GM21737 (cell line): ENCODE measurements around the gene GALNS.
"Not testable (repeated sequence)": the region's sequence is repeated elsewhere in the genome, so short reads cannot be mapped to it uniquely, and the experiment has no call there.

Source experiments
- ATAC-seq: cut with Tn5 transposase; IDR thresholded peaks from one replicate; pipeline ENCODE4 v1.9.1; 2021; ENCODE audit warnings: mild to moderate bottlenecking, moderate library complexity; ENCODE audit not compliant: unreplicated experiment

Gene GALNS

DNA sequence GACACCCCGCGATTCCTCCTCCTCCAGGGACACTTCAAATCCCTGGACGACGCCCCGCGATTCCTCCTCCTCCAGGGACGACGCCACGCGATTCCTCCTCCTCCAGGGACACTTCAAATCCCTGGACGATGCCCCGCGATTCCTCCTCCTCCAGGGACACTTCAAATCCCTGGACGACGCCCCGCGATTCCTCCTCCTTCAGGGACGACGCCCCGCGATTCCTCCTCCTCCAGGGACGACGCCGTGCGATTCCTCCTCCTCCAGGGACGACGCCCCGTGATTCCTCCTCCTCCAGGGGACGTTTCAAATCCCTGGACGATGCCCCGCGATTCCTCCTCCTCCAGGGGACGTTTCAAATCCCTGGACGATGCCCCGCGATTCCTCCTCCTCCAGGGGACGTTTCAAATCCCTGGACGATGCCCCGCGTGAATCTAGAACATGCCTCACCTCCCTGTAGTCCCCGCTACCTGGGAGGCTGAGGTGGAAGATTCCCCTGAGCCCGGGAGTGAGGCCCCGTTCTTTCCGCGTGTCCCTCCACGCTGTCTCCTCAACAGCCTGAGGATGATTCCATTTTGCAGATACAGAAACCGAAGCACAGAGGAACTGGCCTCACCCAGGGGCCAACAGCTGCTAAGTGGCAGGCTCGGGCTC lies 33.1 kb upstream of the GALNS start:
- ATAC-seq = not testable (repeated sequence)

DNA sequence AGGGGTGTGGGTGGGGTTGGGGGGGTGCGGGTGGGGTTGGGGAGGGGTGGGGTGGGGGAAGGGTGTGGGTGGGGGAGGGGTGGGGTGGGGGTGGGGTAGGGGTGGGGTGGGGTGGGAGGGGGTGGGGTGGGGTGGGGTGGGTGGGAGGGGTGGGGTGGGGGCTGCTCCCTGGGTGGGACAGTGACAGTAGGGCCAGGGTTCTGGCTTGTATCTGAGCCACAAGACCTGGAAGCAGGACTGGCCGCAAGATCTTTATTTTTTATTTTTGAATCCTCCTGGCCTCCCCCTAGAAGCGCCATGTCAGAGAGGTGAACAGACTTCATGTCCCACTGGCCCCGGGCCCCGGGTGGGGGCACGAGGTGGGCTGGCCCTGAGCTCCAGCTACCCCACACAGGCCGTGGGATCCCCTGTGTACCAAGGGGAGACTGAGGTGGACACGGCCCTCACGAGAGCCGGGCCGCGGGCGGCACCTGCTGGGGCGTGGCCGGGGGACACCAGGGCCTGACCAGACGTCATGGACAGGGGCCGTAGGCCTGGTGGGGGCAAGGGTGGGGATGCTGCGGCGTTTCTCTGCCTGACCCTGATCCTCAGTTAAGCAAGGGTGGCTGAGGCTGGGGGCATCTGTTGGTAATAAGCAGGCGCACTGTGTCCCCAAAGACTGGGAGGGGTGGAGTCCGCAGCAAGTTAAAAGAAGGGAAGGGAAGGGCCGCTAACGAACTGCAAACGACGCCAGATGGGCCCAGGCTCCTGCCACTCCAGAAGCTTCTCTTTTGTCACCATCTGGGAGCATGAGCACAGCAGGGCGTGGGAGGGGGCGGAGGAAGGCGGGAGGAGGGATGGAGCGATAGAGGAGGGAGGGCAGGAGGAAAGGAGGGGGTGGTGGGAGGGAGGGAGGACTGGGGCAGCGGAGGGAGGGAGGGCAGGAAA lies 32.0 kb upstream of the GALNS start:
- ATAC-seq = no peak

DNA sequence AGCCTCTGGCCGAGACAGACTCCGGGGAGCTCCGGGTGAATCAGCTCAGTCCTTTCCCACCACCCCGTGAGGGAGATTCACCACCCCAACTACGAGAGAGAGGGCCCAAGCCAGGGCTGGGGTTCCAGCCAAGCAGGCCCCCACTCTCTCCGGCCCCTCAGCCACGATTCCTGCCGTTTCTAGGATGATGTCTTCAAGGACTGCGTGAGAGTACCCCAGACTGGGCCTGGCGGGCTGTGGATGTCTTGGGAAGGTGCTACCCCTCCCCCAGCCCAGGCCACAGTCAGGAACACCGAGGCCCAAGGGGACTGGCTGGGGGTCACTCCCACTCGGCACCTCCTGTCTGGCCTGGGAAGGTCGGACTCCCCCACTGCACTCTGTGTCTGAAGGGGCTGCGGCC lies 31.3 kb upstream of the GALNS start:
- ATAC-seq = no peak

DNA sequence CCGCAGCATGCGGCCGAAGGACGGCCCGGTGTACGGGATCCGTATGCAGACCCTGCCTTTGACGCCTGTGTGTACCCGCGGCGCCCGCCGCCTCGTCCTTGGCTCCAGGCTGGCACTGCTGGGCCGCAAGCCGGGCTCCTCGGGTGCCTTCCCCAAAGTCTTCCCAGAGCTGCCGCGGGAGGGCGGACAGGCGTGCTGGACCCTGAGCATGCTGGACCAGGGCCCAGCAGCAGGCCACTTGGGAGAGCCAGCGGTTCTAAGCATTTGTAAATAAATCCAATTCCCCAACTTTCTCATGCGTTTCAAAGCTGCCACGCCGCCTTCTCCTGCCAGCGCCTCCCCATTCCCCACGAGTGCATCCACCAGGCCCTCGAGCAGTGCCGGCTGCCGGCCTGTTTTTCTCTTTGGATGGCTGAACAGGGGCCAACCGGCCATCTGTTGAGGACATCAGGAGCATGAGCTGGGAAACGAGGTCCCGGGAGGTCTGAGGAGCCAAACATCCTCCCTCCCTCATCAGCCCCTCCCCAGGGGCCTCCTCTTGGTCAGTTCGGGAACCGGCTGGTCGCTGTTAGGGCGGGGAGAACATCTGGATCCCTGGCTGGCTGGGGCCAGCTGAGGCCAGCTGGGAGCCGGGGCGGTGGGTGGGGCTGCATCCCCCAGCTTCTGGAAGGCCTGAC lies 30.2 kb upstream of the GALNS start:
- ATAC-seq = no peak

DNA sequence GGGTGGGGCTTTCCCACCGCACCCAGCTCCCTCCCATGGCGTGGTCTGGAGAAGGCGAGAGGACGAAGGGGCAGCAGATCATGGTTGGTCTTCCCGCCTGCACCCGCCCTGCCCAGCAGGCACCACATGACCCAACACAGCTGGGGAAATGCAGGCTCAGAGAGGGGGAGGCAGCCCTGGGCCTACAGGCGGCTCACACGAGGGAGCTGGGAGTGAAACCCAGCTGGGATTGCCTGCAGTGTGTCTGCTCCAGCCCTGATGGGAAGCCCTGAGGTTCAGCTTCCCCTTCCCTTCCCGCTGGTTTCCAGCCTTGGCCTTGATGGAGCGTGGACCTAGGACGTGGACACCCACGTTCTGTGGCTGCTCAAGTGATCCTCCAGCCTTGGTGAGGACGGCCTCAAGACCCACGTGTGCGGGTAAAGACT lies 29.7 kb upstream of the GALNS start:
- no peak for ATAC-seq

DNA sequence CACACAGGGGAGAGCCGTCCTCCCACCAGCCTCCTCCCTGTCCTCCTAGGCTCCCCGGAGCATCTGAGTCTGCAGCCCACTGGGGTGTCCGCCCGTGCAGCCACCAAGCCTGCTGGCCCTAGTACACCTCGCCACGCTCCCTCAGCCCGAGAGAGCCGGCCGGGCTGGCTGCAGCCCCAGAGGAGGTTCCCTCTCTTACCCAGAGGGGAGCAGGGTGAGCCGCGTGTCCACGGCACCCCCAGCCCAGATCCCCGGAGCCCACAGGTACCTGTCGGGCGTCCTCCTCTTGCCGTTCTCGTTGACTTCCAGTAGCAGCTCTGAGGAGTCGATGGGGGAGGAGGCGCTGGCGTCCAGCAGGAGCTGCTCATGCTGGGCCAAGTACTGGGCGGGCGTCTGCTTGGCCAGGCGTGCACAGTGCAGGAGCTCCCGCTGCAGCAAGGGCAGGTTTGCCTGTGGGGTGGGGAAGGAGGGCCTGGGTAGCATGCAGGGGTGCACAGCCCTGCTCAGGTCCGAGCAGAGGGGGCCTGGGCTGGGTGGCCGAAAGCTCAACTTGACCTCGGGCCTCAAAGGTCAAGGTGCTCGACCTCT lies 29.0 kb upstream of the GALNS start:
- ATAC-seq = no peak

DNA sequence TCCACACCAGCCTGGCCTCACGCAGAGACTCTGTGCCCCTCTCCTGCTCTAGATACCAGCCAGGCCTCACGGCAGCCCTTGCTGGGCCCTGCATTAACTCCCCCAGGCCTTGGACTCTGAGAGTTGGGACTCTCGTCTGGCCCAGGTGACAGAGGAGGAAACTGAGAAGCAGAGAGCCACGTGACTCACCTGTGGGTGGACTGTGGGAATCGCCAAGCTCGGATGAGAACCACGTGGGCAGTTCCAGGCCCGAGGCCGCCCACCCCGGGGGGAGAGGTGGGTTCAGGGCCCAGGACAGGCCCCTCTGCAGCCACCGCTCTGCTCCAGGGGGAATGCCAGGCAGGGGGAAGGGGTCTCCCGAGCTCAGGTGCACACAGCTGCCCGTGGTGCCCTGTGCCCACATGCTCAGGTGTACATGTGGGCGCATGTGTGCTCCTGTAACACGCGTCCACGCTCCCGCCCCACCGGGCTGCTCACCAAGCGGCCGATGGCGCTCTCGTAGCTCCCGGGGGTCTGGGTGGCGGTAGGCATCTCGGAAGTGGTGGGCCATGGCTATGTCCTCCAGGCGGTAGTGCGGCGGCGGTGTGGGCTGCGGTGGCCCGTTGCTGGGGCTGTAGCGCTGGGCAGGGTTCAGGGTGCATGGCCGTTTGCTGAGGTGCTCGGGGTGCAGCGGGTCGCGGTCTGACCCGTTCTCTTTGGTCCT lies 28.0 kb upstream of the GALNS start:
- no peak for ATAC-seq

DNA sequence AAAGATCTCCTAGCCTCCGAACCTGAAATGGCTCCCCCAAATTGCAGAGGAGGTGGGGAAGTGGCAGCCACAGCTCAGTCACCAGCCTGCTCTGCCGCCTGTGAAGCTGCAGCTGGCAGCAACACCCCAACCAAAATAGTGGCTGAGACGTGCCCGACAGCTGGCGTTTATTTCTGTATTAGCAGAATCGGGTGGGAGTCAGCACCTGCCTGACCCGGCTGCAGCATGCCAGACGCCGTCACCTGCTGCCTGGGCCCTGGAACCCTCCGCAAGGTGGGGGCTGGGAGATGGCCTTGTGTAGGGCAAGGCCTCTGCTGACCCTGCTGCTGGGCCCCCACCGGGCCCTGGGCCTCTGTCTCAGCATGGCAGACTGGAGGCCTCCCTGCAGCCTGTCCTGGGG lies 27.2 kb upstream of the GALNS start:
- no peak for ATAC-seq

DNA sequence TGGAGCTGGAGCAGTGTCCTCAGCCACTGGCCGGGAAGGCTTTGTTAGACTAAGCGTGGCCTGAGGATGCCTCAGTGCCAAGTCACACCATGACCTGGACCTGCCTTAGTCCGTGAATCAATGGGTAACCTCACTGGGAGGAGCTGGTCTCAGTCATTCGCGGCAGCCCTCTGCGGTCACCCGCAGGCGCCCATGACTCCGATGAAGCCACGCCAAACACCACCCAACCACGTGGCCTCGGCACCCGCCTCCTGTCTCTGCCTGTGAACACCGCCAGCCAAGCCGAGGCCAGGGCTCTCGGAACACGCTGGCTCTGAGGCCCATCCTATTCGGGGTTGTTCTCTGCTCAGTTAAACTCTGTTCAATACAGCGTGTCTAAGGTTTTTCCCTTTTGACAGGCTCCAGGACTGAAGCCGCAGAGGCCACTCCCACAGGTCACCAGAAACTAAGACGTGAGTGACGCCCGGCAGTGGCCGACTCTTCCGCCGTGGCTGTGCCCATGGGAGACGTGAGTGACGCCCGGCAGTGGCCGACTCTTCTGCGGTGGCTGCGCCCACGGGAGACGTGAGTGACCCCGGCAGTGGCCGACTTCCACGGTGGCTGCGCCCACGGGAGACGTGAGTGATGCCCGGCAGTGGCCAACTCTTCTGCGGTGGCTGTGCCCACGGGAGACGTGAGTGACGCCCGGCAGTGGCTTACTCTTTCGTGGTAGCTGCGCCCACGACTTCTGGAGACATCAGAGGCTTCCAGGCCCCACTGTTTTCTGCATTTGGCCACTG lies 26.6 kb upstream of the GALNS start:
- ATAC-seq = no peak

DNA sequence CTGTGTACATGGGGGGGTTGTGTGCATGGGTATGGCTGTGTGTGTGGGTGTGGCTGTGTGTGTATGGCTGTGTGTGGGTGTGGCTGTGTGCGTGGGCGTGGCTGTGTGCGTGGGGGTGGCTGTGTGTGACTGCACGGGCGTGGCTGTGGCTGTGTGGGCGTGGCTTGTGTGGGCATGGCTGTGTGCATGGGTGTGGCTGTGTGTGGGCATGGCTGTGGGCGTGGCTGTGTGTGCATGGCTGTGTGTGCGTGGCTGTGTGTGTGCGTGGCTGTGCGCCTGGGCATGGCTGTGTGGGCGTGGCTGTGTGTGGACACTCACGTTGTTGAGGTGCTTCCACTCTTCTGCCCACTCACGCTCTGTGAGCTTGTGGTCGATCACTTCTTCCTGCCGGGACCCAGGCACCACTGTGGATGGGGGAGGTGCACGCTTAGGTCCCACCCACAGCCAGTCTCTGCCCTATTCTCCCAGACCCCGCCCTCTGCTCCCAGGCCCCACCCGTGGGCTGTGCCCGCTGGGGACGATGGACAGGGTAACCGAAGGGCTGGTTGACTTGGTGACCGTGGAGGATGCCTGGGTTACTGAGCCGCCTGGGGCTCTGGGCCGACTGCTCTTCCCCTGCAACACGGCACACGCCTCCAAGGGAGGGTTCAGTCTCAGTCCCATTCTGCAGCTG lies 25.7 kb upstream of the GALNS start:
- ATAC-seq = no peak

DNA sequence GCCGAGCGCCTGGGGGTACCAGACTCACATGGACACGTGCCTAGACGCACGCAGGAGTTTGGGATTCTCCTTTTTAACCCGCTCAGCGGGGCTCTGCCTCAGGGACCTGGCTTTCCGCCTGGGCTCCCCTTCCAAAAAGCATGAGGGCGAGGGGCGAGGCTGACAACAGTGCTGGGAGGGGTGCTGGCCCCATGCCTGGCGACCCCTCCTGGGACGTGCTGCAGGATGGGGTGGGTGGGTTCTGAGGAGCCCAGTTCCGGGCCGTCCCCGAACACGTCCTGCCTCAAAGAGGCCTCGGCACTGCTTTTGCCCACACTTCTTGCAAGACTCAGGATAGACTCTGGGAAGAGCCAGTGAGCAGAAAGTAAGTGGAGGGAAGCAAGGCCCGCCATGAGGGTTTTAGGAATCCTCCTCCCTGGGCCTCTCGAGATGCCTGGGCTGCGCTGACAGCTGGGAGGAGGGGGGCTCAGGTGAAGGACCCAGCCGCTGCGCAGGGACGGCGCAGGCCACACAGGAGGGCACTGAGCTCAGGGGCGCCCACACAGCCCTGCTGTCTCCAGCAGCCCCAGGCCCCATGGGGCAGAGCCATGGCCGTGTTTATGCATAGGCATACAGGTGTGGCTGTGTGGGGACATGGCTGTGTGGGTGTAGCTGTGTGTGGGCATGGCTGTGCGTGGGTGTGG lies 25.1 kb upstream of the GALNS start:
- no peak for ATAC-seq

DNA sequence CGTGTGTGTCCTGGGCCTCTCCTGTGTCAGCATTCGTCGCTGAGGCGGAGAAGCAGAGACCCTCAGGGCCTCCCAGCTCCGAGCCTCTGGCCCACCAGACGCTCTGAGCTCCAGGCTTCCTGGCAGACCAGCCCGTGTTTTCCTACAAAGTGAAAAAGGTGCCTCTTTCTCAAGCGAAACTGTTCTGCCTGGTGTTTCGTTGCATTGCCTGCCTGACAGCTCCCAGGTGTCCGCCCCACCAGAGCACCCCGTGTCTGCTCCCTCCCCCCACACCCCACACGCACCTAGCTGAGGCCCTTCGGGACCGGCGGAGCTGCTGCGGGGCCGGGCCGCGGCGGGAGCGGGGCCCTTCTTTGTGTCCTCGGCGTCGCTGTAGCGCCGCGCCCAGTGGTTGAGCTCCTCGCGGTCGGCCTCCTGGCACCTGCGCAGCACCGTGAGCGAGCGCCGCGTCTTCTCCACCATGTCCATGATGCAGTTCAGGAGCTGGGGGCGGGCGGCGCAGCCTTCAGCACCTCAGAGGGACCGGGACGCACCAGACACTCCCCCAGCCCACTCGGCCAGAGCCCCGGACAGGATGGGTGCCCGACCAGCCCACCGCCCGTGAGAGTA lies 24.4 kb upstream of the GALNS start:
- ATAC-seq = no peak

DNA sequence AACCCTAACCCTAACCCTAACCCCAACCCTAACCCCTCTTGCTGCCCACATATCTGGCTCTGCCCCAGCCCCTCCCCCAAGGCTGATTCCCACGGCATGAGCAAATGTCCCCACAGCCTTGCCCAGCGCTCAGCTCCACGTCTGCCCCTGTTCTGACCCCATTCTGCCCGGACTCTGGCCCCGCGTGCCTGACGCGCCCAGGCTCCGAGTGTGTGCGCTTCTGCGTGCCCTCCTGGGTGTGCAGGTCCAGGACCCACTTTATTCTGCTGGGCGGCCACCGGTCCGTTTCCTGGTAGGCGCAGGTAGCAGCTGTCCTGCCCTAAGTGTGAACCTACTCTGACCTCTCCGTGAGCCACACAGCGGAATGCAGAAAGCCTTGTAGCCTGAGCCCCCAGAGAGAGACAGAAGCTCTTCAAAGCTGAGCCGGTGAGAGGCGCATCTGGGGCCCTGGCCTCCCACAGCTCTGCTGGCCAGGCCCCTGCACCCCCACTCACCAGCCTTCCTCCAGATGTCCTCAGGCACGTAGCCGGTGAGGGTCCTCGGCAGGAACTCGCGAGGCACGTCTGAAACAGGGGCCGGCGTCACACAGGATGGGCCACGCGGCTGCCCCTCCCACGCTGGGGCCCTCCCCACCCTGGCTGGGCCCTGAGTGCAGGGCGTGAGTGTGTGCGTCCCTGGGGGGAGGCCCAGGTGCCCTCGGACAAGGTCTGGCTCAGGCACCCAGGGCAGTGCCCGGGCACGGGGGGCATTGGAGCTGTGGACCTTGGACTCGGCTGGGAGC lies 23.7 kb upstream of the GALNS start:
- no peak for ATAC-seq

DNA sequence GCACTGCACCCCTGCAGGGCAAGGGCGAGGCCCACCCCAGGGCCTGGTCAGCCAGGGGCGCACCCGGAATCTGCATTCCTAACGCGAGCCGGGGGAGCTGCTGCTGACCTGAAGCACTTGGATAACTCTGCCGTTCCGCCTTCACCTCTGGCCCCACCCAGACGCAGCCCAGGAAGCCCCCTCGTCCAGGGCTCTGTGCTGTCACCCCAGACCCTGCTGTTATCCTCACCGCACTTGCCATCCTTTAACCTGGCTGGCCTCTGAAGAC lies 23.0 kb upstream of the GALNS start:
- no peak for ATAC-seq

DNA sequence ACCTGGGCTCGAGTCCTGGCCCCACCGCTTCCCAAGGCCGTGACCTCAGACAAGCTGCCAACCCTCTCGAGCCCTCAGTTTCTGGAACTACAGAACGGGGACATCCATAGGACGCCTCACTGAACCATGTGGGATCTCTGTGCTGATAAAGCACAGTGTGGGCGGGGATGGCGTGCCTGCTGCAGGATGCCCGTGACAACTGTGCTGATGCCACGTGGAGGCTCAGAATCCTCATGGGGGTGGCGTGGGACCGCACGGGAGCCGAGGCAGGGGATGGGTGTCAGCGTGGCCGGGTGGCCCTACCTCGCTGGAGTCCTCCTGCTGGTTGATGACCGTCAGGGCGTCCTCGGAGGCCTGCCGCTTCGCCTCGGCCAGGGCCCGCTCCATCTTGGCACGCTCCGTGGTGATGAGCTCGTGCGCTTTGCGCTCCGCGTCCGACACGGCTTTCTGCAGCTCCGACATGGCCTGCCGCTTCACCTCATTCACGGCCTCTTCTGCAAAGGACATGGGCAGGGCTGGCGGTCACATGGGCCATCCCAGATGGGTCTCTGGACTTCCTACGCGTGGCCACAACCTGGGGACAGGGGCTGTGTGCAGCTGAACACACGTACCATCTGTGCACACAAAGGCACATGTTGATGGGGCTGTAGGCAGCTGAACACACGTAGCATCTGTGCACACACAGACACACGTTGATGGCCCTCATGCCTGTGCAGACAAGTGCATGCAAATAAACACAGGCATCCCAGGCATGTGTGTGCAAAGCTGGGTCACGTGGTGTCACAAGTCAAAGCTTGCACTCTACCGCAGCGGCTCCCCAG lies 22.4 kb upstream of the GALNS start:
- no peak for ATAC-seq

DNA sequence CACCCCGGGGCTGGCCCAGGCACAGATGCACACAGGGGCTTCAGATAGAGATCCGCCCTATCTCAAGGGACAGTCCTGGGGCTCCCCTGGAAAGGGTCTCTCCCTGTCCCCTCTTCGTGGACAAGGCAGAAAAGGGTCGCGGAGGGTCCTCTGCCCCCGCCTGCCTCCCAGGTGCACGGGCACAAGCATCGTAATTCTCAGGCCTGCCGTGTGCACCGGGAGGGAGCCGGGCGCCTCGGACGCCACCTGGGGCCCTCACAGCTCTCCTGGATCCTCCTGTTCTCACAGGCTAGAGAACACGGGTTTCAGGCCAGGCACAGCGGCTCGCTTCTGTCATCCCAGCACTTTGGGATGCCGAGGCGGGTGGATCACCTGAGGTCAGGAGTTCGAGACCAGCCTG lies 21.6 kb upstream of the GALNS start:
- no peak for ATAC-seq
